HUES48 (cell line): ENCODE measurements around the gene FERMT1.

ENCODE experiments used
- H3K27ac ChIP-seq: one replicate; pipeline ENCODE4 v1.7.0; 2013; ENCODE audit warnings: low read depth, low read length, inconsistent platforms
- H3K27me3 ChIP-seq: 2 replicates; pipeline ENCODE4 v1.6.1; 2013; ENCODE audit warnings: mild to moderate bottlenecking, low read length; ENCODE audit not compliant: control insufficient read depth, insufficient read depth
- H3K36me3 ChIP-seq: 2 replicates; pipeline ENCODE4 v1.6.1; 2013; ENCODE audit warnings: low read length; ENCODE audit not compliant: control insufficient read depth, insufficient read depth
- H3K4me1 ChIP-seq: 2 replicates; pipeline ENCODE4 v1.6.1; 2013; ENCODE audit warnings: mild to moderate bottlenecking, low read length; ENCODE audit not compliant: control insufficient read depth, insufficient read depth
- H3K4me3 ChIP-seq: 2 replicates; pipeline ENCODE4 v1.5.1; 2013; ENCODE audit warnings: mild to moderate bottlenecking, low read depth, low read length
- H3K9ac ChIP-seq: 2 replicates; pipeline ENCODE4 v1.6.1; 2013; ENCODE audit warnings: mild to moderate bottlenecking, low read depth, low read length, moderate library complexity
- H3K9me3 ChIP-seq: 2 replicates; pipeline ENCODE4 v1.6.1; 2013; ENCODE audit warnings: low read length; ENCODE audit not compliant: control insufficient read depth, insufficient read depth

The FERMT1 gene

DNA sequence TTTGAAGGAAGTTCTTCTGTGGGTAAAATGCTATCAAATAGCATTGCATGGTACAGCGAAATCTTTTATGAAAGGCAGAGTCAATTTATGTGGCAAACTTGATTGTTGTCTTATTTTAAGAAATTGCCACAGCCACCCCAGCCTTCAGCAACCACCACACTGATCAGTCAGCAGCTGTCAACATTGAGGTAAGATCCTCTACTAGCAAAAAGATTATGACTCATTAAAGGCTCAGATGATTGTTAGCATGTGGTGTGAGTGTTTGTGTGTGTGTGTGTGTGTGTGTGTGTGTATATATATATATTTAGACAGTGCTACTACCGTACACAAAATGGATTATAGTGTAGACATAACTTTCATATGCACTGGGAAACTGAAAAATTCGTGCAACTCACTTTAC lies 96.8 kb downstream of the FERMT1 start:
- H3K4me1 ChIP-seq, result no peaks in the 10 kb centered on the region
- peaks cover 6% of the 10 kb centered on the region; the same call in 1 of the 2 replicates for H3K9me3 ChIP-seq
- H3K4me3 ChIP-seq, result no peak overlapping the region
- no peak overlapping the region for H3K27ac ChIP-seq
- no peak overlapping the region for H3K9ac ChIP-seq
- H3K36me3 ChIP-seq, result peaks cover 44% of the 10 kb centered on the region
- H3K27me3 ChIP-seq, result no peaks in the 10 kb centered on the region
